HEK293 (cell line): Measurements from ENCODE around the gene CASKIN2.

Experiments
- CTCF ChIA-PET: fragments of 350-600 bp; formaldehyde crosslinking; extraction: SDS; loops from one replicate; lab custom pipeline; 2021; ENCODE audit warnings: antibody characterized with exemption; lab: Yijun Ruan, JAX
- POLR2A ChIA-PET: fragments of 300-600 bp; formaldehyde crosslinking; extraction: SDS; loops from one replicate; lab custom pipeline; 2020; ENCODE audit warnings: antibody characterized with exemption, inconsistent platforms; lab: Yijun Ruan, JAX
- H3K27ac ChIP-seq: fragments of 200-500 bp; sonication (Bioruptor generic); 2 replicates; pipeline ENCODE4 v1.5.1; 2014; ENCODE audit warnings: low read depth, low read length, control low read depth, inconsistent platforms; ENCODE audit errors: extremely low read depth
- H3K36me3 ChIP-seq, 2 experiments: fragments of 200-500 bp in 1 of 2; sonication (Bioruptor generic) in 1 of 2; 1 replicate in 1 of 2; 2 replicates in 1 of 2; pipeline ENCODE4 v1.5.1; 2014 to 2017; ENCODE audit warnings: inconsistent platforms in 2 of 2, low read length in 2 of 2; ENCODE audit not compliant: control insufficient read depth in 2 of 2, insufficient read depth in 1 of 2
- H3K4me1 ChIP-seq: fragments of 200-500 bp; sonication (Bioruptor generic); 2 replicates; pipeline ENCODE4 v1.5.1; 2014; ENCODE audit warnings: mild to moderate bottlenecking, low read length, inconsistent platforms; ENCODE audit not compliant: control insufficient read depth, insufficient read depth
- H3K4me3 ChIP-seq: 2 replicates; pipeline ENCODE4 v1.5.1; 2011; ENCODE audit warnings: low read depth, mild to moderate bottlenecking, control low read depth, low read length, moderate library complexity
- H3K9me3 ChIP-seq: fragments of 200-500 bp; sonication (Bioruptor generic); 2 replicates; pipeline ENCODE4 v1.5.1; 2014; ENCODE audit warnings: low read depth, low read length, inconsistent platforms; ENCODE audit not compliant: control insufficient read depth, insufficient read depth
- HIC1 ChIP-seq: fragments of 450-650 bp; formaldehyde crosslinking; IDR thresholded peaks from 2 replicates; pipeline ENCODE4 v1.5.1; 2016; ENCODE audit warnings: missing biosample characterization, missing genetic modification characterization
- TCF7L2 ChIP-seq: IDR thresholded peaks from 2 replicates; pipeline ENCODE4 v1.6.1; 2011; ENCODE audit warnings: low read depth, mild to moderate bottlenecking, inconsistent platforms, low read length, moderate library complexity, borderline replicate concordance
- ZBTB10 ChIP-seq: fragments of 450-650 bp; formaldehyde crosslinking; IDR thresholded peaks from 2 replicates; pipeline ENCODE4 v1.5.1; 2016; ENCODE audit warnings: missing biosample characterization, missing genetic modification characterization
- ZEB2 ChIP-seq: fragments of 450-650 bp; formaldehyde crosslinking; IDR thresholded peaks from 2 replicates; pipeline ENCODE4 v1.5.1; 2016; ENCODE audit warnings: missing biosample characterization, missing genetic modification characterization
- ZIC2 ChIP-seq: fragments of 450-650 bp; formaldehyde crosslinking; IDR thresholded peaks from 2 replicates; pipeline ENCODE4 v1.5.1; 2016; ENCODE audit warnings: missing biosample characterization, missing genetic modification characterization
- ZNF114 ChIP-seq: fragments of 450-650 bp; formaldehyde crosslinking; IDR thresholded peaks from 2 replicates; pipeline ENCODE4 v1.5.0; 2017; ENCODE audit warnings: missing biosample characterization, missing genetic modification characterization
- ZNF121 ChIP-seq: fragments of 450-650 bp; formaldehyde crosslinking; IDR thresholded peaks from 2 replicates; pipeline ENCODE4 v1.5.1; 2016; ENCODE audit warnings: missing biosample characterization, missing genetic modification characterization
- ZNF140 ChIP-seq: fragments of 450-650 bp; formaldehyde crosslinking; IDR thresholded peaks from 2 replicates; pipeline ENCODE4 v1.5.1; 2016; ENCODE audit warnings: missing biosample characterization, missing genetic modification characterization
- ZNF341 ChIP-seq: fragments of 450-650 bp; formaldehyde crosslinking; IDR thresholded peaks from 2 replicates; pipeline ENCODE4; 2016; ENCODE audit warnings: low read depth, missing biosample characterization, missing genetic modification characterization
- ZNF513 ChIP-seq: fragments of 450-650 bp; IDR thresholded peaks from 2 replicates; pipeline ENCODE4 v1.5.1; 2018; ENCODE audit warnings: missing biosample characterization, missing genetic modification characterization
- ZNF514 ChIP-seq: fragments of 450-650 bp; formaldehyde crosslinking; IDR thresholded peaks from 2 replicates; pipeline ENCODE4 v1.5.1; 2016; ENCODE audit warnings: missing biosample characterization, missing genetic modification characterization
- ZNF560 ChIP-seq: fragments of 450-650 bp; formaldehyde crosslinking; IDR thresholded peaks from 2 replicates; pipeline ENCODE4 v1.5.1; 2017; ENCODE audit warnings: missing biosample characterization, missing genetic modification characterization, borderline replicate concordance
- ZNF621 ChIP-seq: fragments of 450-650 bp; formaldehyde crosslinking; IDR thresholded peaks from 2 replicates; pipeline ENCODE4 v1.5.1; 2017; ENCODE audit warnings: missing biosample characterization, missing genetic modification characterization
- ZNF623 ChIP-seq: fragments of 450-650 bp; formaldehyde crosslinking; IDR thresholded peaks from 2 replicates; pipeline ENCODE4 v1.5.1; 2016; ENCODE audit warnings: missing biosample characterization, missing genetic modification characterization
- ZNF626 ChIP-seq: fragments of 450-650 bp; sonication (Bioruptor Pico); formaldehyde crosslinking; IDR thresholded peaks from 2 replicates; pipeline ENCODE4 v1.5.1; 2018; ENCODE audit warnings: missing biosample characterization, missing genetic modification characterization, inconsistent platforms
- ZNF639 ChIP-seq: fragments of 450-650 bp; formaldehyde crosslinking; IDR thresholded peaks from 2 replicates; pipeline ENCODE4 v1.5.1; 2016; ENCODE audit warnings: missing biosample characterization, missing genetic modification characterization

CASKIN2 gene

GRCh38 chr17:75552425-75553294 is 37.3 kb upstream of the CASKIN2 start:
- H3K4me3 ChIP-seq, result no peak overlapping the region
- H3K4me1 ChIP-seq, result peaks cover 15% of the 10 kb centered on the region; the same call in 1 of the 2 replicates
- CTCF ChIA-PET, result interaction anchor here (0.6 to 2.5 kb wide), 9 partner anchors 10 to 342 kb away, joined by 3 to 12 read pairs (median 4); partner anchors contain the start of gene SMIM5

DNA sequence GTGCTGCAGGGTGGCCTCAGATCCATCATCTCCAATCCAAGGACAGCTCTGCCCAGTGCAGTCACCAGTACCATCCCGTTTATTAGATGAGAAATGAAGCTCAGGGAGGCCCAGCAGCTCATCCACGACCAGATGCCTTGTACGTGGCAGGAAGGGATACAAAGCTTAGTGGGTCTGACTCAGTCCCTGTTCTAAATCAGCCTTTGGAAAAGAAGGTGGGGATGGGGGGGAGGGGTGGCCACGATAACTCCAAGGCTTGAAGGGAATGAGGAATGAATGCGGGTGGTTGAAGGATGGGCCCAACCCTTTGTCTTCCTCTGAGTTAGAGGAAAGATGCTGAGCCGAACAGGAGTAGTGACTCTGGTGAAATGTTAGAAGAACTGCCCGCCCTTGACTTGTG is 35.9 kb upstream of the CASKIN2 start:
- Histone ChIP-seq H3K4me3 (no peak overlapping the region), H3K36me3 (no peaks in the 10 kb centered on the region), H3K4me1 (peaks cover 10% of the 10 kb centered on the region; the same call in 1 of the 2 replicates), H3K9me3 (no peaks in the 10 kb centered on the region), H3K27ac (no peak overlapping the region)
- TF ChIP-seq ZNF621 (tag by site-specific recombination) (no peak), ZBTB10 (tag by site-specific recombination) (no peak), ZNF514 (tag by site-specific recombination) (no peak), ZNF114 (tag by site-specific recombination) (no peak), TCF7L2 (no peak), ZNF639 (tag by site-specific recombination) (no peak), ZEB2 (tag by site-specific recombination) (no peak), HIC1 (tag by site-specific recombination) (no peak), ZIC2 (tag by site-specific recombination) (no peak), ZNF623 (tag by site-specific recombination) (no peak), ZNF560 (tag by site-specific recombination) (no peak)
- POLR2A ChIA-PET, result no interaction called here
- CTCF ChIA-PET, result interaction anchor here (0.6 to 2.5 kb wide), 5 partner anchors 9 to 405 kb away, joined by 3 to 12 read pairs (median 4); partner anchors contain the start of gene SMIM5

More at GRCh38 chr17:75552425-75553294, 37.3 kb upstream of the CASKIN2 start:
- TF ChIP-seq ZNF341 (tag by site-specific recombination) (peak; percentile 40; the same call in 1 of the 2 replicates), ZNF626 (tag by site-specific recombination) (no peak)
- Histone ChIP-seq H3K9me3 (no peaks in the 10 kb centered on the region), H3K27ac (no peak overlapping the region), H3K36me3 (no peaks in the 10 kb centered on the region)
- POLR2A ChIA-PET, result interaction anchor here (0.6 to 1.1 kb wide), 5 partner anchors 10 to 196 kb away, joined by 3 to 5 read pairs (median 3); no protein-coding TSS in a partner anchor

- no peak overlapping the region for H3K4me3 ChIP-seq
- H3K9me3 ChIP-seq, result no peaks in the 10 kb centered on the region
- CTCF ChIA-PET, result interaction anchor here (0.6 kb wide), 1 partner anchor 287 kb away, joined by 4 read pairs; no protein-coding TSS in a partner anchor
- no peak for TF ChIP-seq ZNF513 (tag by site-specific recombination)
- TF ChIP-seq ZNF140 (tag by site-specific recombination), result no peak
- TF ChIP-seq ZNF121 (tag by site-specific recombination), result no peak
- TF ChIP-seq, all 188 proteins: peak for 0
- Histone ChIP-seq H3K27ac (peak overlapping the region; percentile 34; the same call in 1 of the 2 replicates), H3K4me1 (peaks cover 10% of the 10 kb centered on the region; the same call in 1 of the 2 replicates), H3K36me3 (no peaks in the 10 kb centered on the region)
- POLR2A ChIA-PET, result interaction anchor here (1.2 kb wide), 1 partner anchor 261 kb away, joined by 3 read pairs; the partner anchor contains the start of gene SLC25A19
These were observed 34.8 kb upstream of the CASKIN2 start for GRCh38 chr17:75550139-75550465.
